GM19438 (cell line): ENCODE results near the gene LPIN1.
"Not testable (repeated sequence)": the region's sequence is repeated elsewhere in the genome, so short reads cannot be mapped to it uniquely, and the experiment has no call there.

Experiments used
- ATAC-seq: cut with Tn5 transposase; IDR thresholded peaks from one replicate; pipeline ENCODE4 v1.9.1; 2021; ENCODE audit warnings: low read depth; ENCODE audit not compliant: unreplicated experiment

LPIN1 gene

GRCh38 chr2:11805920-11806319, 59.5 kb downstream of the LPIN1 start:
- no peak for ATAC-seq

GRCh38 chr2:11807156-11808015, 61.0 kb downstream of the LPIN1 start:
- no peak for ATAC-seq

- no peak for ATAC-seq
Measured at GRCh38 chr2:11808016-11808400, 61.6 kb downstream of the LPIN1 start.

- no peak for ATAC-seq
Measured at GRCh38 chr2:11809586-11810236, 63.3 kb downstream of the LPIN1 start.

- no peak for ATAC-seq
Measured at GRCh38 chr2:11810237-11810977, 64.0 kb downstream of the LPIN1 start.

GRCh38 chr2:11811036-11811654, 64.7 kb downstream of the LPIN1 start:
- no peak for ATAC-seq

- no peak for ATAC-seq
Measured at GRCh38 chr2:11812466-11813248, 66.2 kb downstream of the LPIN1 start.

- not testable (repeated sequence) for ATAC-seq
Measured at GRCh38 chr2:11813345-11813744, 66.9 kb downstream of the LPIN1 start.

GRCh38 chr2:11813951-11814350, 67.5 kb downstream of the LPIN1 start:
- ATAC-seq: no peak

- no peak for ATAC-seq
Measured at GRCh38 chr2:11814979-11815510, 68.6 kb downstream of the LPIN1 start.

- ATAC-seq: not testable (repeated sequence)
Measured at GRCh38 chr2:11816935-11817334, 70.5 kb downstream of the LPIN1 start.

GRCh38 chr2:11819235-11819729, 72.8 kb downstream of the LPIN1 start:
- ATAC-seq: no peak

GRCh38 chr2:11820650-11821049, 74.2 kb downstream of the LPIN1 start:
- ATAC-seq: no peak

GRCh38 chr2:11821705-11822104, 75.3 kb downstream of the LPIN1 start:
- no peak for ATAC-seq

GRCh38 chr2:11822359-11822745, 75.9 kb downstream of the LPIN1 start:
- ATAC-seq: not testable (repeated sequence)

GRCh38 chr2:11822746-11823451, 76.5 kb downstream of the LPIN1 start:
- no peak for ATAC-seq

- no peak for ATAC-seq
Measured at GRCh38 chr2:11824901-11825828, 78.7 kb downstream of the LPIN1 start.

- ATAC-seq: no peak
Measured at GRCh38 chr2:11827547-11827946, 81.1 kb downstream of the LPIN1 start.
